Measurements from ENCODE around the gene KRT28. TPM values are rescaled to one million over a fixed set of nuclear protein-coding genes. Genes with fewer than 3 reads are reported as not detected.

The KRT28 gene
- total and polyA plus RNA-seq, 2 experiments from 2014 or later: not detected

DNA sequence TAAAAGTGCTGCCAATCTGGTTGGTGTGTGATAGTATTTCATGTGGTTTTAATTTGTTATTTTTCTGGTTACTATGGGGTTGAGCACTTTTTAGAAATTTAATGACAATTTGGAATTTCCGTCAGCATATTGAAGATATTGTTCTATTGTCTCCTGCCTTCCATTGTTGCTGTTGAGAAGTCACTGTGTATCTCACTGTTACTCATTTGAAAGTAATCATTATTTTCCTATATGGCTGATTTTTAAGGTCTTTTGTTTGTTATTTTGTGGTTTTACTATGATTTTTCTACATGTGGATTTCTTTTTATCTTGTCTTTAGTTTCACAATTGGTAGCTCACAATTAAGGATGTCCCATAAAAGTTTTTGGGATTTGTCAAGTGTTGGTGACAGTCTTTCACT is 36.0 kb downstream of the KRT28 start:
- Histone ChIP-seq H3K9me3 (ENCODE audit: low read depth) (no peaks in the 10 kb centered on the region), H3K27me3 (no peaks in the 10 kb centered on the region), H3K36me3 (no peaks in the 10 kb centered on the region), H3K27ac (no peak overlapping the region), H3K4me1 (ENCODE audit: low read depth) (no peaks in the 10 kb centered on the region), H3K4me3 (no peak overlapping the region)
- no peak for DNase-seq (ENCODE audit: low read depth in 1 of 2, low spot score in 1 of 2)
- TF ChIP-seq, protein P1, sequence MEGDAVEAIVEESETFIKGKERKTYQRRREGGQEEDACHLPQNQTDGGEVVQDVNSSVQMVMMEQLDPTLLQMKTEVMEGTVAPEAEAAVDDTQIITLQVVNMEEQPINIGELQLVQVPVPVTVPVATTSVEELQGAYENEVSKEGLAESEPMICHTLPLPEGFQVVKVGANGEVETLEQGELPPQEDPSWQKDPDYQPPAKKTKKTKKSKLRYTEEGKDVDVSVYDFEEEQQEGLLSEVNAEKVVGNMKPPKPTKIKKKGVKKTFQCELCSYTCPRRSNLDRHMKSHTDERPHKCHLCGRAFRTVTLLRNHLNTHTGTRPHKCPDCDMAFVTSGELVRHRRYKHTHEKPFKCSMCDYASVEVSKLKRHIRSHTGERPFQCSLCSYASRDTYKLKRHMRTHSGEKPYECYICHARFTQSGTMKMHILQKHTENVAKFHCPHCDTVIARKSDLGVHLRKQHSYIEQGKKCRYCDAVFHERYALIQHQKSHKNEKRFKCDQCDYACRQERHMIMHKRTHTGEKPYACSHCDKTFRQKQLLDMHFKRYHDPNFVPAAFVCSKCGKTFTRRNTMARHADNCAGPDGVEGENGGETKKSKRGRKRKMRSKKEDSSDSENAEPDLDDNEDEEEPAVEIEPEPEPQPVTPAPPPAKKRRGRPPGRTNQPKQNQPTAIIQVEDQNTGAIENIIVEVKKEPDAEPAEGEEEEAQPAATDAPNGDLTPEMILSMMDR (IDR thresholded peaks at IDR 0.05; ENCODE audit: low read depth, low read length): no peak

- Histone ChIP-seq H3K27me3 (no peaks in the 10 kb centered on the region), H3K36me3 (no peaks in the 10 kb centered on the region), H3K4me3 (no peak overlapping the region), H3K4me1 (ENCODE audit: low read depth) (no peaks in the 10 kb centered on the region), H3K27ac (no peak overlapping the region), H3K9me3 (ENCODE audit: low read depth) (no peaks in the 10 kb centered on the region)
- DNase-seq (ENCODE audit: low read depth in 1 of 2, low spot score in 1 of 2): no peak
- TF ChIP-seq, protein P1 (IDR thresholded peaks at IDR 0.05; ENCODE audit: low read depth, low read length): no peak
Measured at GRCh38 chr17:40760105-40761016, 39.4 kb downstream of the KRT28 start.

GRCh38 chr17:40755231-40755630 is 44.5 kb downstream of the KRT28 start, which contains the start of gene KRT25:
KRT25 (minus strand) TSS chr17:40755331; CDS start chr17:40755271, 60 bp downstream.
- Histone ChIP-seq H3K4me1 (ENCODE audit: low read depth) (no peaks in the 10 kb centered on the region), H3K27me3 (no peaks in the 10 kb centered on the region), H3K4me3 (no peak within 1 kb of the TSS), H3K36me3 (no peaks in the 10 kb centered on the region), H3K27ac (no peak within 1 kb of the TSS), H3K9me3 (ENCODE audit: low read depth) (no peaks in the 10 kb centered on the region)
- TF ChIP-seq, protein P1 (IDR thresholded peaks at IDR 0.05; ENCODE audit: low read depth, low read length): no peak
- DNase-seq (ENCODE audit: low read depth in 1 of 2, low spot score in 1 of 2): no peak

- H3K4me1 ChIP-seq (ENCODE audit: low read depth): no peaks in the 10 kb centered on the region
- TF ChIP-seq, protein P1 (IDR thresholded peaks at IDR 0.05; ENCODE audit: low read depth, low read length): no peak
- H3K27ac ChIP-seq: no peak overlapping the region
- DNase-seq (ENCODE audit: low read depth in 1 of 2, low spot score in 1 of 2): no peak
- no peaks in the 10 kb centered on the region for H3K27me3 ChIP-seq
- H3K4me3 ChIP-seq: no peak overlapping the region
- H3K36me3 ChIP-seq: no peaks in the 10 kb centered on the region
- H3K9me3 ChIP-seq (ENCODE audit: low read depth): no peaks in the 10 kb centered on the region
Measured at GRCh38 chr17:40753804-40754203, 46.0 kb downstream of the KRT28 start.

DNA sequence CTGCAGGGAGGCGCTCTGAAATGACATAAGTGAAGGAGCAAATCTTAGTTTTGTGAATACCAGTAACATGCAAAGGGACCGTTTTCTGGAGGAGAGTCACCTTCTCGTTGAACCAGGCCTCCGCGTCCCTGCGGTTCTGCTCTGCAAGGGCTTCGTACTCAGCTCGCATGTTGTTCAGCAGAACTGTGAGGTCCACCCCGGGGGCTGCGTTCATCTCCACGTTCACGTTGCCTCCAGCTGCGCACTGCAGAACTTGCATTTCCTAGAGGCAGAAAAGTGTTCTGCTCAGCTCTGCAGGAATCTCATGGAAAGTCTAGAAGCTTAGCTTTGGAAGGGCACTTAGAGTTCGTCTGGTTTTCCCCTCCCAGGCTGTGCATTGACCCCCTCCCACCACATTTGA is 48.7 kb downstream of the KRT28 start:
- no peak for DNase-seq (ENCODE audit: low read depth in 1 of 2, low spot score in 1 of 2)
- Histone ChIP-seq H3K27ac (no peak overlapping the region), H3K9me3 (ENCODE audit: low read depth) (no peaks in the 10 kb centered on the region), H3K36me3 (no peaks in the 10 kb centered on the region), H3K27me3 (no peaks in the 10 kb centered on the region), H3K4me3 (no peak overlapping the region), H3K4me1 (ENCODE audit: low read depth) (no peaks in the 10 kb centered on the region)
- TF ChIP-seq, protein P1 (IDR thresholded peaks at IDR 0.05; ENCODE audit: low read depth, low read length): no peak

Data from cardiac muscle cell (in vitro differentiated cells and primary cell).